H1 (cell line): ENCODE results near the gene CCDC15. TPM values are rescaled to one million over a fixed set of nuclear protein-coding genes. Genes with fewer than 3 reads are reported as not detected.

ENCODE experiments used
- CTCF ChIA-PET: fragments of 300-600 bp; sonication (Branson Sonifier 250); formaldehyde crosslinking; loops from one replicate; lab custom pipeline; 2021; ENCODE audit not compliant: partially characterized antibody; lab: Charles Lee
- POLR2A ChIA-PET: fragments of 300-600 bp; sonication (Branson Sonifier 250); formaldehyde crosslinking; loops from one replicate; lab custom pipeline; 2021; ENCODE audit warnings: inconsistent platforms; ENCODE audit not compliant: partially characterized antibody; lab: Charles Lee
- DNase-seq, 2 experiments: peaks; one replicate each; pipeline versions ENCODE4 v3.0.0 to v3.0.0-alpha.2; 2010 to 2022; ENCODE audit warnings: low spot score in 2 of 2, low read depth in 1 of 2, mixed read lengths in 1 of 2
- FAIRE-seq: peaks from 2 replicates; lab custom pipeline; 2011; peaks lifted over from hg19 to GRCh38; lab: Jason Lieb, UNC
- H2AFZ ChIP-seq: 2 replicates; pipeline ENCODE4 v1.8.1; 2012; ENCODE audit warnings: low read length, inconsistent platforms
- H2AK5ac ChIP-seq: 2 replicates; pipeline ENCODE4 v1.6.1; 2013; ENCODE audit warnings: low read depth, low read length
- H2BK120ac ChIP-seq: replicated peaks from 2 replicates; pipeline ENCODE3; 2013; ENCODE audit warnings: low read depth, low read length, inconsistent platforms
- H2BK12ac ChIP-seq: 2 replicates; pipeline ENCODE4 v1.6.1; 2013; ENCODE audit warnings: low read depth, low read length
- H2BK15ac ChIP-seq: 2 replicates; pipeline ENCODE4 v1.6.1; 2013; ENCODE audit warnings: low read length
- H2BK20ac ChIP-seq: 2 replicates; pipeline ENCODE4 v1.6.1; 2013; ENCODE audit warnings: low read length
- H2BK5ac ChIP-seq: 2 replicates; pipeline ENCODE4 v1.6.1; 2013; ENCODE audit warnings: low read depth, low read length
- H3K14ac ChIP-seq: 2 replicates; pipeline ENCODE4 v1.6.1; 2013; ENCODE audit warnings: inconsistent platforms; ENCODE audit not compliant: insufficient read length
- H3K18ac ChIP-seq: 2 replicates; pipeline ENCODE4 v1.6.1; 2013; ENCODE audit warnings: low read length; ENCODE audit errors: extremely low read depth
- H3K23ac ChIP-seq: 2 replicates; pipeline ENCODE4 v1.6.1; 2013; ENCODE audit warnings: inconsistent platforms; ENCODE audit not compliant: insufficient read length
- H3K23me2 ChIP-seq: 2 replicates; pipeline ENCODE4 v1.6.1; 2013; ENCODE audit warnings: low read depth, low read length
- H3K27ac ChIP-seq: 2 replicates; pipeline ENCODE4 v1.6.1; 2011; ENCODE audit warnings: low read depth, low read length, inconsistent platforms
- H3K27me3 ChIP-seq, 4 experiments: replicated peaks in 1 of 4; 1 replicate in 1 of 4; 2 replicates in 3 of 4; pipeline versions ENCODE4 v1.6.1 to v1.8.1; 2011 to 2013; ENCODE audit warnings: low read length in 3 of 4, mild to moderate bottlenecking in 3 of 4, inconsistent platforms in 2 of 4, mixed read lengths in 2 of 4, moderate library complexity in 1 of 4; ENCODE audit not compliant: control insufficient read depth in 3 of 4, insufficient read depth in 3 of 4; ENCODE audit errors: extremely low read depth in 1 of 4
- H3K36me3 ChIP-seq, 4 experiments: 2 replicates each; pipeline versions ENCODE4 v1.6.1 to v1.8.1; 2011 to 2013; ENCODE audit warnings: mild to moderate bottlenecking in 4 of 4, low read length in 3 of 4, moderate library complexity in 2 of 4, control low read depth in 1 of 4, inconsistent platforms in 1 of 4; ENCODE audit not compliant: insufficient read depth in 4 of 4, control insufficient read depth in 2 of 4
- H3K4ac ChIP-seq: replicated peaks from 2 replicates; pipeline ENCODE3; 2013; ENCODE audit warnings: low read length, low read depth, mixed read lengths, inconsistent platforms; ENCODE audit not compliant: insufficient read length
- H3K4me1 ChIP-seq, 4 experiments: replicated peaks in 1 of 4; 1 replicate in 1 of 4; 2 replicates in 3 of 4; pipeline versions ENCODE4 v1.6.1 to v1.8.1; 2011 to 2013; ENCODE audit warnings: low read length in 3 of 4, inconsistent platforms in 2 of 4, mixed read lengths in 1 of 4; ENCODE audit not compliant: insufficient read depth in 4 of 4, control insufficient read depth in 3 of 4
- H3K4me2 ChIP-seq, 2 experiments: 2 replicates each; pipeline versions ENCODE4 v1.6.1 to v1.8.1; 2011 to 2013; ENCODE audit warnings: low read depth in 2 of 2, low read length in 2 of 2, control low read depth in 1 of 2, inconsistent platforms in 1 of 2, mild to moderate bottlenecking in 1 of 2; ENCODE audit not compliant: insufficient read depth in 1 of 2
- H3K4me3 ChIP-seq, 4 experiments: fragments of 200-600, 300-600 bp in 1 of 4; sonication (generic), shearing (Covaris generic), sonication (Bioruptor Twin) in 1 of 4; 2 replicates each; pipeline versions ENCODE4 v1.5.1 to v1.8.1; 2011 to 2016; ENCODE audit warnings: low read length in 4 of 4, low read depth in 3 of 4, control low read depth in 2 of 4, inconsistent platforms in 2 of 4, mild to moderate bottlenecking in 2 of 4, mixed read lengths in 1 of 4, moderate library complexity in 1 of 4; ENCODE audit not compliant: insufficient read depth in 2 of 4; ENCODE audit errors: extremely low read depth in 1 of 4
- H3K56ac ChIP-seq: replicated peaks from 2 replicates; pipeline ENCODE3; 2013; ENCODE audit warnings: low read depth, mild to moderate bottlenecking, mixed read lengths, low read length, inconsistent platforms; ENCODE audit not compliant: insufficient read length
- H3K79me1 ChIP-seq: 2 replicates; pipeline ENCODE4 v1.6.1; 2013; ENCODE audit warnings: low read depth, low read length, control low read depth
- H3K79me2 ChIP-seq, 2 experiments: 2 replicates each; pipeline versions ENCODE4 v1.6.1 to v1.8.1; 2012 to 2013; ENCODE audit warnings: low read length in 2 of 2, mild to moderate bottlenecking in 2 of 2, inconsistent platforms in 1 of 2; ENCODE audit not compliant: insufficient read depth in 2 of 2, control insufficient read depth in 1 of 2
- H3K9ac ChIP-seq, 4 experiments: replicated peaks in 1 of 4; 1 replicate in 1 of 4; 2 replicates in 3 of 4; pipeline versions ENCODE4 v1.6.1 to v1.8.1; 2011 to 2013; ENCODE audit warnings: low read depth in 3 of 4, low read length in 3 of 4, control low read depth in 2 of 4, mild to moderate bottlenecking in 2 of 4, moderate library complexity in 2 of 4, inconsistent platforms in 1 of 4; ENCODE audit errors: extremely low read depth in 1 of 4
- H3K9me3 ChIP-seq, 2 experiments: 2 replicates each; pipeline versions ENCODE4 v1.6.1 to v1.8.1; 2012 to 2013; ENCODE audit warnings: mild to moderate bottlenecking in 2 of 2, moderate library complexity in 2 of 2, control low read depth in 1 of 2, inconsistent platforms in 1 of 2, low read depth in 1 of 2, low read length in 1 of 2, mixed read lengths in 1 of 2; ENCODE audit not compliant: insufficient read depth in 2 of 2
- H4K20me1 ChIP-seq, 2 experiments: replicated peaks in 1 of 2; 2 replicates each; pipeline versions ENCODE3 to v1.8.1; 2011 to 2013; ENCODE audit warnings: inconsistent platforms in 2 of 2, low read length in 2 of 2, mild to moderate bottlenecking in 1 of 2; ENCODE audit not compliant: insufficient read depth in 2 of 2, control insufficient read depth in 1 of 2
- H4K5ac ChIP-seq: 2 replicates; pipeline ENCODE4 v1.6.1; 2013; ENCODE audit warnings: low read length, low read depth, mixed read lengths, inconsistent platforms; ENCODE audit not compliant: insufficient read length
- H4K8ac ChIP-seq: 2 replicates; pipeline ENCODE4 v1.8.0; 2013; ENCODE audit warnings: mild to moderate bottlenecking, moderate library complexity, low read length, inconsistent platforms; ENCODE audit not compliant: insufficient read depth; ENCODE audit errors: extremely low read depth
- H4K91ac ChIP-seq: replicated peaks from 2 replicates; pipeline ENCODE3; 2013; ENCODE audit warnings: low read length, mixed read lengths, inconsistent platforms; ENCODE audit not compliant: insufficient read length
- CREB1 ChIP-seq: IDR thresholded peaks from 2 replicates; pipeline ENCODE4 v1.6.1; 2012; ENCODE audit warnings: inconsistent platforms
- HDAC2 ChIP-seq, 2 experiments: fragments of 300-600 bp in 1 of 2; sonication (generic) in 1 of 2; IDR thresholded peaks; 2 replicates each; pipeline ENCODE4 v1.6.1; 2011 to 2012; ENCODE audit warnings: low read depth in 2 of 2, low read length in 2 of 2, mild to moderate bottlenecking in 2 of 2, moderate library complexity in 2 of 2, borderline replicate concordance in 1 of 2, inconsistent platforms in 1 of 2
- KDM4A ChIP-seq: IDR thresholded peaks from one replicate; pipeline ENCODE4 v1.7.1; 2012; ENCODE audit warnings: low read depth, mild to moderate bottlenecking, moderate library complexity, low read length, inconsistent platforms; ENCODE audit not compliant: severe bottlenecking
- TAF7 ChIP-seq: optimal IDR thresholded peaks from 2 replicates; pipeline ENCODE3; 2011; ENCODE audit warnings: low read depth, mild to moderate bottlenecking, inconsistent platforms, low read length, moderate library complexity, borderline replicate concordance
- ZNF274 ChIP-seq: IDR thresholded peaks from 2 replicates; pipeline ENCODE4 v1.7.0; 2012; ENCODE audit warnings: low read length, borderline replicate concordance; ENCODE audit errors: extremely low read depth
- WGBS, 2 experiments: shearing (Covaris generic) in 1 of 2; methylation state at CpG; one replicate each; pipeline versions ENCODE4 v1.1.6 to v1.1.7; 2013 to 2015; ENCODE audit warnings: low lambda C conversion rate in 2 of 2, mixed read lengths in 2 of 2, inconsistent platforms in 1 of 2, low coverage in 1 of 2, missing lambda C conversion rate in 1 of 2; ENCODE audit not compliant: insufficient replicate concordance in 2 of 2, insufficient coverage in 1 of 2, insufficient read length in 1 of 2; ENCODE audit errors: extremely low coverage in 1 of 2, missing lambda C conversion rate in 1 of 2; 5-methylcytosine and 5-hydroxymethylcytosine counted together
- polyA plus RNA-seq, 7 experiments: library from polyadenylated mRNA; depleted of rRNA in 3 of 7; stranded (reverse) in 5 of 7; unstranded in 2 of 7; fragments of >200 nt in 5 of 7; fragments of 200-250 nt in 2 of 7; gene quantifications; 1 replicate in 5 of 7; 2 replicates in 1 of 7; 4 replicates in 1 of 7; pipeline versions ENCODE4 v1.2.1 to v1.2.3, GENCODE V29; 2011 to 2013; ENCODE audit warnings: missing spikeins in 2 of 7, mixed read lengths in 2 of 7
- total RNA-seq: library from RNA; stranded (reverse); fragmentation: NEBNext Ultra II Directional; extraction: Animal tissue kit (Norgen Biotek cat#: 25700); gene quantifications from 2 replicates; pipeline ENCODE4 v1.2.1, GENCODE V29; 2021

The CCDC15 gene
- total and polyA plus RNA-seq, 2 of the 8 experiments (the other 6 are each of a cell fraction or from before 2014, with no cell fraction given): 1.5 to 3.1 TPM

DNA sequence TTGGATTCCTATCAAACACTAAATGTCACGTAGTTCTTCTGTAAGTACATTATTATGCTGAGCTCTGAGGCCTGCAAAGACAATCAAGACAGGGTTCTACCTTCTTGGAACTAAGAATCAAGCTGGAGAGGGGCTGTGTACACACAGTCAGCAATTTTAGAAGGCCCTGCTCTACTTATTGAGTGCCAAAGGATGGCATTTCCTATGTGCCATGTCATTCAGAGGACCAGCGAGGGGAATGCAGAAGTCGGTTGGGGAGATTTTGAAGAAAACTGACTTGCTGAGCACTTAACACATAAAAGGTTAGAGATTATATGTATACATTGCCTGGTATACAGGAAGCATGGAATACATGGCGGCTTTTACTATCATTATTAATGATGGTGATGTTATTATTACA, 114.4 kb downstream of the CCDC15 start:
- H3K23ac ChIP-seq: no peak overlapping the region
- ChIA-PET CTCF (interaction anchor here (0.7 to 29.4 kb wide), 3 partner anchors 21 to 286 kb away, joined by 3 to 486 read pairs (median 217); no protein-coding TSS in a partner anchor), POLR2A (no interaction called here)
- no peak overlapping the region for H2AK5ac ChIP-seq
- H3K4me1 ChIP-seq: peaks cover 0 to 2% (median 0%) of the 10 kb centered on the region in 4 experiments; a peak in 2 of 7 replicates
- H2BK12ac ChIP-seq: no peak overlapping the region
- DNase-seq (no peak), FAIRE-seq (no peak)
- H4K91ac ChIP-seq: no peak overlapping the region
- no peak overlapping the region for H2BK120ac ChIP-seq
- H3K36me3 ChIP-seq: no peaks in the 10 kb centered on the region
- peaks cover 0 to 12% (median 7%) of the 10 kb centered on the region in 4 experiments; a peak in 5 of 7 replicates for H3K27me3 ChIP-seq
- H3K14ac ChIP-seq: no peak overlapping the region
- H2BK20ac ChIP-seq: no peak overlapping the region
- H3K18ac ChIP-seq: no peak overlapping the region
- no peak overlapping the region for H4K5ac ChIP-seq
- H3K4me3 ChIP-seq: no peak overlapping the region
- no peaks in the 10 kb centered on the region for H3K79me2 ChIP-seq
- no peak overlapping the region for H3K4ac ChIP-seq
- WGBS, 2 experiments: 92% methylated on average over 4 of the region's 4 CpGs; no CpG with 5 or more reads in 1 of the 2 experiments
- H3K79me1 ChIP-seq: no peaks in the 10 kb centered on the region
- no peak overlapping the region for H3K4me2 ChIP-seq
- H3K23me2 ChIP-seq: peaks cover 5% of the 10 kb centered on the region
- no peaks in the 10 kb centered on the region for H3K9me3 ChIP-seq
- no peak overlapping the region for H2BK15ac ChIP-seq
- H3K27ac ChIP-seq: no peak overlapping the region
- H3K9ac ChIP-seq: no peak overlapping the region
- no peak overlapping the region for H2AFZ ChIP-seq
- no peak overlapping the region for H4K8ac ChIP-seq
- no peaks in the 10 kb centered on the region for H4K20me1 ChIP-seq
- H3K56ac ChIP-seq: no peak overlapping the region
- H2BK5ac ChIP-seq: no peak overlapping the region
- TF ChIP-seq CREB1 (no peak), KDM4A (no peak), ZNF274 (no peak), HDAC2 (IDR thresholded peaks at IDR 0.05; ENCODE audit: borderline replicate concordance in 1 of 2, low read depth in 2 of 2, low read length in 2 of 2) (no peak), TAF7 (no peak)
